Small intestine (tissue), 7 donors: ENCODE measurements around the gene APMAP. TPM values are rescaled to one million over a fixed set of nuclear protein-coding genes. Genes with fewer than 3 reads are reported as not detected.

ENCODE experiments used
- DNase-seq, 2 donors: peaks; one replicate each; pipeline versions ENCODE4 v3.0.0 to v3.0.0-alpha.2; 2013
- FAIRE-seq: peaks from 2 replicates; lab custom pipeline; 2012; peaks lifted over from hg19 to GRCh38; lab: Jason Lieb, UNC
- H3K27ac ChIP-seq, 3 donors: one replicate each; pipeline ENCODE4 v1.5.1; 2013; ENCODE audit warnings: low read length in 2 of 3, mild to moderate bottlenecking in 2 of 3, control low read depth in 1 of 3, inconsistent platforms in 1 of 3, low read depth in 1 of 3, moderate library complexity in 1 of 3
- H3K27me3 ChIP-seq, 3 donors: one replicate each; pipeline ENCODE4 v1.6.1; 2013; ENCODE audit warnings: low read length in 3 of 3, inconsistent platforms in 1 of 3; ENCODE audit not compliant: control insufficient read depth in 3 of 3, insufficient read depth in 3 of 3
- H3K36me3 ChIP-seq, 3 donors: one replicate each; pipeline ENCODE4 v1.6.1; 2013; ENCODE audit warnings: low read length in 3 of 3, inconsistent platforms in 1 of 3, low read depth in 1 of 3, mild to moderate bottlenecking in 1 of 3, moderate library complexity in 1 of 3; ENCODE audit not compliant: control insufficient read depth in 3 of 3, insufficient read depth in 2 of 3
- H3K4me1 ChIP-seq, 3 donors: one replicate each; pipeline ENCODE4 v1.6.1; 2013; ENCODE audit warnings: low read length in 2 of 3, inconsistent platforms in 1 of 3, low read depth in 1 of 3, mild to moderate bottlenecking in 1 of 3, moderate library complexity in 1 of 3; ENCODE audit not compliant: control insufficient read depth in 3 of 3, insufficient read depth in 2 of 3
- H3K4me3 ChIP-seq, 3 donors: one replicate each; pipeline ENCODE4 v1.5.1; 2013; ENCODE audit warnings: low read length in 3 of 3, control low read depth in 1 of 3, inconsistent platforms in 1 of 3, low read depth in 1 of 3, mild to moderate bottlenecking in 1 of 3, moderate library complexity in 1 of 3
- H3K9me3 ChIP-seq, 2 donors: one replicate each; pipeline ENCODE4 v1.6.1; 2013; ENCODE audit warnings: low read depth in 1 of 2, low read length in 1 of 2; ENCODE audit not compliant: control insufficient read depth in 2 of 2, insufficient read depth in 1 of 2
- WGBS, 3 donors: extraction: QIAGEN DNeasy Blood & Tissue Kit; methylation state at CpG; one replicate each; pipeline ENCODE4 v1.1.7; 2013; 5-methylcytosine and 5-hydroxymethylcytosine counted together
- polyA plus RNA-seq, 4 donors: library from polyadenylated mRNA; stranded (reverse) in 3 of 4; unstranded in 1 of 4; fragments of 200-250 nt in 3 of 4; fragments of 120-200 nt in 1 of 4; gene quantifications; one replicate each; pipeline versions ENCODE4 v1.2.1 to v1.2.3, GENCODE V29; 2013
- donor health status: healthy with polysubstance abuse.
- donor health status: control.
- donor health status: control.
- donor health status: Bipolar disorder and iron deficiency.
- donor health status: healthy.

APMAP gene
- polyA plus RNA-seq, 4 donors, result 12.3 to 50.9 (median 34.1) TPM

- H3K4me3 ChIP-seq, result no peak overlapping the region
- 95 to 98% (median 96%) methylated on average over 6 of the region's 6 CpGs for WGBS, 3 donors
- H3K36me3 ChIP-seq, result peaks cover 0 to 89% (median 4%) of the 10 kb centered on the region in 3 donors
- H3K9me3 ChIP-seq, result no peaks in the 10 kb centered on the region
- H3K27me3 ChIP-seq, result no peaks in the 10 kb centered on the region
- no peak overlapping the region for H3K27ac ChIP-seq
- no peak for DNase-seq
- no peak for FAIRE-seq
- peaks cover 0 to 19% (median 5%) of the 10 kb centered on the region in 3 donors for H3K4me1 ChIP-seq
These were observed 28.8 kb upstream of the APMAP start for GRCh38 chr20:25021336-25021735.

GRCh38 chr20:25020901-25021301 lies 28.4 kb upstream of the APMAP start:
- peaks cover 0 to 19% (median 5%) of the 10 kb centered on the region in 3 donors for H3K4me1 ChIP-seq
- no peak overlapping the region for H3K27ac ChIP-seq
- 90 to 94% (median 92%) methylated on average over 6 of the region's 6 CpGs for WGBS, 3 donors
- no peaks in the 10 kb centered on the region for H3K27me3 ChIP-seq
- no peaks in the 10 kb centered on the region for H3K9me3 ChIP-seq
- no peak overlapping the region for H3K4me3 ChIP-seq
- peaks cover 0 to 89% (median 4%) of the 10 kb centered on the region in 3 donors for H3K36me3 ChIP-seq
- DNase-seq (no peak), FAIRE-seq (no peak)

- Histone ChIP-seq H3K4me1 (peaks cover 0 to 19% (median 5%) of the 10 kb centered on the region in 3 donors), H3K36me3 (peaks cover 0 to 86% (median 4%) of the 10 kb centered on the region in 3 donors), H3K9me3 (no peaks in the 10 kb centered on the region), H3K27ac (no peak overlapping the region), H3K4me3 (no peak overlapping the region), H3K27me3 (no peaks in the 10 kb centered on the region)
- no peak for DNase-seq
- no peak for FAIRE-seq
- WGBS, 3 donors, result 90 to 96% (median 94%) methylated on average over 5 of the region's 5 CpGs
These were observed 27.8 kb upstream of the APMAP start for GRCh38 chr20:25020345-25020744.

GRCh38 chr20:25019381-25020155 lies 27.0 kb upstream of the APMAP start:
- Histone ChIP-seq H3K27me3 (no peaks in the 10 kb centered on the region), H3K36me3 (peaks cover 0 to 86% (median 5%) of the 10 kb centered on the region in 3 donors), H3K4me1 (peaks cover 0 to 19% (median 5%) of the 10 kb centered on the region in 3 donors), H3K9me3 (no peaks in the 10 kb centered on the region), H3K4me3 (no peak overlapping the region), H3K27ac (no peak overlapping the region)
- FAIRE-seq, result no peak
- WGBS, 3 donors, result 83 to 85% (median 85%) methylated on average over 16 of the region's 16 CpGs
- no peak for DNase-seq

GRCh38 chr20:25018841-25019240 lies 26.3 kb upstream of the APMAP start:
- no peak for FAIRE-seq
- WGBS, 3 donors, result 93 to 97% (median 94%) methylated on average over 6 of the region's 6 CpGs
- DNase-seq, result no peak

GRCh38 chr20:25018425-25018824 lies 25.9 kb upstream of the APMAP start:
- FAIRE-seq (no peak), DNase-seq (no peak)
- Histone ChIP-seq H3K36me3 (peaks cover 0 to 86% (median 8%) of the 10 kb centered on the region in 3 donors), H3K27me3 (no peaks in the 10 kb centered on the region), H3K27ac (no peak overlapping the region), H3K4me3 (no peak overlapping the region), H3K4me1 (peaks cover 0 to 19% (median 4%) of the 10 kb centered on the region in 3 donors), H3K9me3 (no peaks in the 10 kb centered on the region)
- WGBS, 3 donors, result 38 to 79% (median 58%) methylated on average over 2 of the region's 2 CpGs

More at GRCh38 chr20:25018841-25019240, 26.3 kb upstream of the APMAP start:
- peaks cover 0 to 19% (median 5%) of the 10 kb centered on the region in 3 donors for H3K4me1 ChIP-seq
- H3K27ac ChIP-seq, result no peak overlapping the region
- no peaks in the 10 kb centered on the region for H3K27me3 ChIP-seq
- no peaks in the 10 kb centered on the region for H3K9me3 ChIP-seq
- H3K36me3 ChIP-seq, result peaks cover 0 to 86% (median 4%) of the 10 kb centered on the region in 3 donors
- no peak overlapping the region for H3K4me3 ChIP-seq

- no peak overlapping the region for H3K4me3 ChIP-seq
- H3K9me3 ChIP-seq, result no peaks in the 10 kb centered on the region
- H3K27me3 ChIP-seq, result no peaks in the 10 kb centered on the region
- WGBS, 3 donors, result 19 to 62% (median 39%) methylated on average over 14 of the region's 14 CpGs
- FAIRE-seq (no peak), DNase-seq (peak; percentile 77 to 85)
- H3K27ac ChIP-seq, result peak overlapping the region in 2 of 3 donors; percentile 42 to 68
- H3K4me1 ChIP-seq, result peaks cover 0 to 11% (median 3%) of the 10 kb centered on the region in 3 donors
- H3K36me3 ChIP-seq, result peaks cover 5 to 86% (median 13%) of the 10 kb centered on the region in 3 donors
These were observed 24.8 kb upstream of the APMAP start for GRCh38 chr20:25017257-25017803.

- WGBS, 3 donors, result 83 to 90% (median 87%) methylated on average over 11 of the region's 11 CpGs
- peaks cover 10 to 90% (median 17%) of the 10 kb centered on the region in 3 donors for H3K36me3 ChIP-seq
- no peaks in the 10 kb centered on the region for H3K9me3 ChIP-seq
- no peak for DNase-seq
- H3K27ac ChIP-seq, result peak overlapping the region in 1 of 3 donors; percentile 42
- H3K27me3 ChIP-seq, result no peaks in the 10 kb centered on the region
- H3K4me3 ChIP-seq, result no peak overlapping the region
- FAIRE-seq, result no peak
- peaks cover 0 to 11% (median 3%) of the 10 kb centered on the region in 3 donors for H3K4me1 ChIP-seq
These were observed 23.9 kb upstream of the APMAP start for GRCh38 chr20:25016471-25016870.
